HEK293T (cell line): ENCODE measurements around the gene MPZL3.

Experiments
- CTCF ChIA-PET: fragments of 350-600 bp; formaldehyde crosslinking; extraction: SDS; loops from one replicate; lab custom pipeline; 2021; ENCODE audit warnings: antibody characterized with exemption, inconsistent platforms; lab: Yijun Ruan, JAX
- POLR2A ChIA-PET: fragments of 350-600 bp; formaldehyde crosslinking; extraction: SDS; loops from one replicate; lab custom pipeline; 2020; ENCODE audit warnings: antibody characterized with exemption, inconsistent platforms; lab: Yijun Ruan, JAX
- DNase-seq: peaks from one replicate; pipeline ENCODE4 v3.0.0; 2012; ENCODE audit warnings: mixed read lengths; ENCODE audit errors: extremely low spot score
- ARNT ChIP-seq: fragments of 450-650 bp; IDR thresholded peaks from 2 replicates; pipeline ENCODE4 v1.6.1; 2017; ENCODE audit warnings: mild to moderate bottlenecking
- BHLHE40 ChIP-seq: fragments of 450-650 bp; IDR thresholded peaks from 2 replicates; pipeline ENCODE4 v1.6.1; 2016; ENCODE audit warnings: mild to moderate bottlenecking, moderate library complexity, borderline replicate concordance
- CTBP1 ChIP-seq: fragments of 450-650 bp; IDR thresholded peaks from 2 replicates; pipeline ENCODE4 v1.6.1; 2016; ENCODE audit warnings: borderline replicate concordance
- ELF4 ChIP-seq: fragments of 450-650 bp; IDR thresholded peaks from 2 replicates; pipeline ENCODE4 v1.6.1; 2017; ENCODE audit warnings: antibody characterized with exemption
- FOXA1 ChIP-seq: fragments of 450-650 bp; IDR thresholded peaks from 2 replicates; pipeline ENCODE4 v1.6.1; 2016; ENCODE audit warnings: mild to moderate bottlenecking
- FOXK2 ChIP-seq: fragments of 450-650 bp; IDR thresholded peaks from 2 replicates; pipeline ENCODE4 v1.6.1; 2016; ENCODE audit warnings: mild to moderate bottlenecking
- FOXM1 ChIP-seq: fragments of 450-650 bp; IDR thresholded peaks from 2 replicates; pipeline ENCODE4 v1.6.1; 2017; ENCODE audit warnings: mild to moderate bottlenecking, borderline replicate concordance
- HDGF ChIP-seq: fragments of 450-650 bp; IDR thresholded peaks from 2 replicates; pipeline ENCODE4 v1.6.1; 2017; ENCODE audit warnings: antibody characterized with exemption, borderline replicate concordance
- L3MBTL2 ChIP-seq: fragments of 450-650 bp; conservative IDR thresholded peaks from 2 replicates; pipeline ENCODE4 v1.6.1; 2016; ENCODE audit warnings: mild to moderate bottlenecking
- LEF1 ChIP-seq: fragments of 450-650 bp; IDR thresholded peaks from 2 replicates; pipeline ENCODE4 v1.6.1; 2017; ENCODE audit warnings: mild to moderate bottlenecking, borderline replicate concordance
- NFRKB ChIP-seq: fragments of 450-650 bp; IDR thresholded peaks from 2 replicates; pipeline ENCODE4 v1.6.1; 2016; ENCODE audit warnings: mild to moderate bottlenecking, moderate library complexity
- SP1 ChIP-seq: fragments of 450-650 bp; IDR thresholded peaks from 2 replicates; pipeline ENCODE4 v1.6.1; 2017
- SUZ12 ChIP-seq: fragments of 450-650 bp; IDR thresholded peaks from 2 replicates; pipeline ENCODE4 v1.6.1; 2016; ENCODE audit warnings: mild to moderate bottlenecking
- TARDBP ChIP-seq: fragments of 450-650 bp; IDR thresholded peaks from 2 replicates; pipeline ENCODE4 v1.6.1; 2016
- ZNF384 ChIP-seq: fragments of 450-650 bp; IDR thresholded peaks from 2 replicates; pipeline ENCODE4 v1.6.1; 2016
- TF ChIP-seq, protein P1 (sequence below): fragments of 450-650 bp; IDR thresholded peaks from 2 replicates; pipeline ENCODE4 v1.6.1; 2016

MPZL3 gene

DNA sequence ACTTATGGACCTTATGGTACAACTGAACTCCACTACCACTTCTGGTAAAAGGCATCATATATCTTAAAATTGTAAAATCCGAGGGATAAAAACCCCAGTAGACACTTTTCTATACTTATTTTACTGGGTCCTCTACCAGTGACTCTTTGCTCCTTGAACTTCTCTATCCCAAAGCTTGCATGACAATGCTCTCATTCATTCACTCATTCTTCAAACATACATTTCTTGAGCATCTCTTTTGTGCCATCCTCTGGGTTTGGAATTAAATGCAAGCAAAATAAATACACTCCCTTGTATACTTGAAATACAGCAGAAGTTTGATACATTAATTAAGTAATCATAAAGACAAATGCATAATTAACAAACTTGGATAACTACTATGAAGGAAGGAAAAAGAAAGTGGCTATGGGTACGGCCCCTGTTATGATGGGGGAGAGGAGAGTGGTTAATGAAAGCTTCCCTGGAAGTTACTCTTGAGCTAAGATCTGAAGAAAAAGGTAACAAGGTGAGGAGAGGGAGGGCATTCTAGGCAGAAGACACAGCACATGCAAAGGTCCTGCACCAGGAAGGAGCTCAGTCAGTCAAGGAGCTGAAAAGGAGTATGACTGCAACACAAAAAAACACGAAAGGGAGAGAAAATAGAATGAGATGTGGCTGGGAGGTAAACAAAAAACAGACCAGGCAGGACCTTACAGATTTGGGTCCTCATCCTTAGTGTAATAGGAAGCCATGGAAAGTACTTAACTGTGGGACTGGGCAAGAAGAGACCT is 8.0 kb downstream of the MPZL3 start:
- POLR2A ChIA-PET = no interaction called here
- TF ChIP-seq HDGF = no peak
- no peak for TF ChIP-seq TARDBP
- TF ChIP-seq ELF4 = no peak
- TF ChIP-seq, protein P1, sequence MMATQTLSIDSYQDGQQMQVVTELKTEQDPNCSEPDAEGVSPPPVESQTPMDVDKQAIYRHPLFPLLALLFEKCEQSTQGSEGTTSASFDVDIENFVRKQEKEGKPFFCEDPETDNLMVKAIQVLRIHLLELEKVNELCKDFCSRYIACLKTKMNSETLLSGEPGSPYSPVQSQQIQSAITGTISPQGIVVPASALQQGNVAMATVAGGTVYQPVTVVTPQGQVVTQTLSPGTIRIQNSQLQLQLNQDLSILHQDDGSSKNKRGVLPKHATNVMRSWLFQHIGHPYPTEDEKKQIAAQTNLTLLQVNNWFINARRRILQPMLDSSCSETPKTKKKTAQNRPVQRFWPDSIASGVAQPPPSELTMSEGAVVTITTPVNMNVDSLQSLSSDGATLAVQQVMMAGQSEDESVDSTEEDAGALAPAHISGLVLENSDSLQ = no peak
- DNase-seq = no peak
- CTCF ChIA-PET = interaction anchor here (0.5 kb wide), 1 partner anchor 97 kb away, joined by 3 read pairs; no protein-coding TSS in a partner anchor

DNA sequence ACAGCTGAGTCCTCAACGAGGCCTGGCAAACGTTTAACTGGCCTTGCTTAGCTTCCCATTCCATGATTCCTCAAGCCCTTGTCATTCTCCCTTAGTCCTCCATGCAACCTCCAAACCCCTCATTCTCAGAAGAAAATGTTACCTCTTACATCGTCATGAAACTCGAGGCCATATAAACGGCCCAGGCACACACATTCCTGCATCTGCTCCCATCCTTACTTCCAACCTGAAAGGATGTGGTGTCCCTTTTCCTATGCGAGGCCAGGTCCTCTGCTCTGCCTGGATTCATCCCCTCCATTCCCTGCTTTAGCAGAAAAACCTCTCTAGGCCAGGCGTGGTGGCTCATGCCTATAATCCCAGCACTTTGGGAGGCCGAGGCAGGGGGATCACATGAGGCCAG is 9.0 kb downstream of the MPZL3 start:
- CTCF ChIA-PET = no interaction called here
- POLR2A ChIA-PET = no interaction called here
- TF ChIP-seq, protein P1 = no peak
- TF ChIP-seq ELF4 = no peak
- TF ChIP-seq TARDBP = no peak
- TF ChIP-seq LEF1 = no peak
- no peak for TF ChIP-seq FOXM1
- TF ChIP-seq FOXA1 = no peak
- TF ChIP-seq L3MBTL2 = no peak
- TF ChIP-seq ZNF384 = no peak
- no peak for TF ChIP-seq NFRKB
- TF ChIP-seq ARNT = no peak
- no peak for TF ChIP-seq SUZ12
- no peak for DNase-seq

DNA sequence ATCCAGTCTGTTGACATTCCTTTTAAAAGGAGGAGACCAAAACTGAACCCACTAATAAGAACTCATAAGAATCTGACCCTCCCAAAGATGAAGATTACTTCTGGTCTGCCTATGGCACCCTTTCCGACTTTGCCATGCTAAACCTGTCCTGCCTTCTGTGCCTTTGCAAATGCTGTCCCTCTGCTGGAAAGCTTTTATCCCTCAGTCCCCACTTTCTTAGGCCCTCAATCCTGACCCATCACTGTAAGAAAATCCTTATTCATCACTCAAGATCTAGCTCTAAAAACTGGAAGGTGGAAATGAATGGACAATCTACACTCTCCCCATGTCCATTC is 10.4 kb downstream of the MPZL3 start:
- CTCF ChIA-PET = no interaction called here
- POLR2A ChIA-PET = interaction anchor here (1.8 kb wide), 1 partner anchor 10 kb away, joined by 6 read pairs; the partner anchor contains the start of gene MPZL3
- no peak for TF ChIP-seq ZNF384
- TF ChIP-seq TARDBP = no peak
- TF ChIP-seq SUZ12 = no peak
- TF ChIP-seq ARNT = no peak
- no peak for TF ChIP-seq FOXM1
- TF ChIP-seq NFRKB = no peak
- TF ChIP-seq L3MBTL2 = no peak
- no peak for TF ChIP-seq BHLHE40
- no peak for TF ChIP-seq CTBP1
- no peak for TF ChIP-seq ELF4
- TF ChIP-seq, protein P1 = no peak
- TF ChIP-seq HDGF = no peak
- DNase-seq = no peak

DNA sequence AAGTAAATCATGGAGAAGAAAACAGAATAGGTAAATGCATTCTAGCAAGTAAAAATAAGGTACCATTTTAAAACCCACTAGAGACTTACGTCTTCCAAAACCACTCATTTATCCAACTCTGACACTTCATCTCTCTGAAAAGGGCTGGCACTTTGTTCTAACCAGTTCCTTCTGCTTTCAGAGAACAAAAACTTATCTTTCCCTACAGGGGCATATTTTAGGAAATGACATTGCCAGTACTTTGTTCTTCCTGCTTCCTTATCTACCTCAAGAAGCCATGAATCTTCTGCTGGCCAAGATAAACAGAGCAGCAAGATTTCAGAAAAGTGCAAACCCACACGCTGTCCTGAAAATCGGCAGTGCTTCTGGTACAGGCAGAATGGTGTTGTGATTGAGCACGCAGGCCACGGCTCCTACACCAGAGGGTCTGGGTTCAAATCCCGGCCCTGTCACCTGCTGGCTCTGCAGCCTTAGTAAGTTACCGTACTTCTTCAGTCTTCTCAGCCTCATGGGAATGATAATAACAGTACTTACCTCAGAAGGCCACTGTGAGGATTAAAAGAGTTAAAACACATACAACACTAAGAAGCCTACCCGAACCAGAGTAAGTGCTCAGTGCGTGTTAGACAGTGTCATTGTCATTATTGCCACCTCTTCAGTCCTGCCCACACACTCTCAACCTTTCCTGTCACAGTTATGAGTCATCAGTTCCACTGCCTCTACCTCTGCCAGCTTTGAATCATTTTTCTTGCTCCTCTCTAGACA is 11.0 kb downstream of the MPZL3 start:
- DNase-seq = no peak

More for the DNA sequence above, 11.0 kb downstream of the MPZL3 start:
- no peak for TF ChIP-seq FOXK2
- no peak for TF ChIP-seq L3MBTL2
- TF ChIP-seq HDGF = no peak
- no peak for TF ChIP-seq CTBP1
- no peak for TF ChIP-seq BHLHE40
- no peak for TF ChIP-seq FOXA1
- TF ChIP-seq ELF4 = no peak
- TF ChIP-seq LEF1 = no peak
- TF ChIP-seq, protein P1 = no peak
- TF ChIP-seq TARDBP = no peak
- no peak for TF ChIP-seq SP1
- no peak for TF ChIP-seq NFRKB
- no peak for TF ChIP-seq SUZ12
- no peak for TF ChIP-seq ZNF384
- no peak for TF ChIP-seq FOXM1
- TF ChIP-seq ARNT = no peak
- POLR2A ChIA-PET = interaction anchor here (1.8 kb wide), 1 partner anchor 11 kb away, joined by 6 read pairs; the partner anchor contains the start of gene MPZL3
- CTCF ChIA-PET = interaction anchor here (0.7 kb wide), 1 partner anchor 21 kb away, joined by 5 read pairs; no protein-coding TSS in a partner anchor
